HL-60 (cell line): Measurements from ENCODE around the gene MYNN.
A peak's percentile ranks its signal among the peaks of the same experiment; 100 is the strongest.

Source experiments
- DNase-seq, 2 experiments: peaks; one replicate each; pipeline ENCODE4 v3.0.0-alpha.2; 2010 to 2020; ENCODE audit warnings: low read depth in 1 of 2, low spot score in 1 of 2
- H3K27ac ChIP-seq: fragments of 250-450 bp; sonication (Bioruptor Pico); replicated peaks from 2 replicates; pipeline ENCODE4 v1.5.1; 2020; ENCODE audit warnings: mild to moderate bottlenecking, moderate library complexity
- H3K27me3 ChIP-seq: fragments of 250-450 bp; sonication (Bioruptor Pico); 2 replicates; pipeline ENCODE4 v1.5.1; 2021; ENCODE audit warnings: mild to moderate bottlenecking, moderate library complexity; ENCODE audit not compliant: insufficient read depth, poor library complexity, severe bottlenecking
- H3K4me3 ChIP-seq: replicated peaks from 2 replicates; pipeline ENCODE4 v1.5.1; 2011; ENCODE audit warnings: mild to moderate bottlenecking, control low read depth, low read length; ENCODE audit not compliant: insufficient read depth
- CTCF ChIP-seq: IDR thresholded peaks from one replicate; pipeline ENCODE4 v1.5.1; 2011; ENCODE audit warnings: low read length, control low read depth, inconsistent platforms; ENCODE audit not compliant: insufficient read depth
- GABPA ChIP-seq: IDR thresholded peaks from 2 replicates; pipeline ENCODE4 v1.6.1; 2012; ENCODE audit warnings: low read depth
- POLR2AphosphoS5 ChIP-seq: IDR thresholded peaks from 2 replicates; pipeline ENCODE4 v1.6.1; 2012; ENCODE audit warnings: low read depth
- REST ChIP-seq: IDR thresholded peaks from 2 replicates; pipeline ENCODE4 v1.6.1; 2012; ENCODE audit warnings: low read depth; ENCODE audit not compliant: insufficient replicate concordance
- SPI1 ChIP-seq: IDR thresholded peaks from 2 replicates; pipeline ENCODE4 v1.6.1; 2012; ENCODE audit warnings: low read depth, mild to moderate bottlenecking, borderline replicate concordance

The MYNN gene

DNA sequence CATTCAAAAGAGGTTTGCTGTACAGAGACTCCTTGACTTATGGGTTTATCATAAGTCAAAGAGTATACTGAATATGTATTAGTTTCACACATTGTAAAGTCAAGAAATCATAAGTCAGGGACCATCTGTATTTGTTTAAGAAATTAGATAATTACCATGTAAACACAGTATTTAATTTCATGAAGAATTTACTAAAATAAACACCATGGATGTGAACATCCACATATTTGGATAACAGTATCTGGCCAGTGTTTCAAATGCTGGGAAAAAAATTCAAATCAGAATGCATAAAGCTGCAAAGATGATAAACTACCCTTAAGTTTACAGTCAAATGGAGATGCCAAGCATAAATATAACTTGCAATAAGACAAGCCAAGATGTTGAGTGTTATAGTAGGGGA, 17.0 kb downstream of the MYNN start:
- TF ChIP-seq CTCF (no peak), REST (no peak), GABPA (no peak), POLR2AphosphoS5 (no peak), SPI1 (no peak)
- no peak for DNase-seq

GRCh38 chr3:169790687-169791429, 17.7 kb downstream of the MYNN start:
- Histone ChIP-seq H3K27me3 (no peaks in the 10 kb centered on the region), H3K4me3 (no peak overlapping the region), H3K27ac (no peak overlapping the region)
- DNase-seq: no peak
- TF ChIP-seq POLR2AphosphoS5 (peak; percentile 44; the same call in 1 of the 2 replicates), REST (no peak)

More for the DNA sequence above, 17.0 kb downstream of the MYNN start:
- Histone ChIP-seq H3K4me3 (no peak overlapping the region), H3K27ac (no peak overlapping the region), H3K27me3 (no peaks in the 10 kb centered on the region)

- H3K27ac ChIP-seq: no peak overlapping the region
- TF ChIP-seq GABPA: no peak
- TF ChIP-seq POLR2AphosphoS5: no peak
- H3K4me3 ChIP-seq: no peak overlapping the region
- H3K27me3 ChIP-seq: no peaks in the 10 kb centered on the region
- DNase-seq: no peak
These were observed 19.2 kb downstream of the MYNN start for GRCh38 chr3:169792359-169792758.

- no peak overlapping the region for H3K4me3 ChIP-seq
- no peak for DNase-seq
- H3K27ac ChIP-seq: no peak overlapping the region
- TF ChIP-seq SPI1 (no peak), GABPA (no peak), CTCF (no peak), POLR2AphosphoS5 (no peak)
- no peaks in the 10 kb centered on the region for H3K27me3 ChIP-seq
These were observed 31.5 kb downstream of the MYNN start for GRCh38 chr3:169804681-169805080.
